ENCODE results near the gene CDR2. TPM values are rescaled to one million over a fixed set of nuclear protein-coding genes. Genes with fewer than 3 reads are reported as not detected.

CDR2 gene
- polyA plus RNA-seq, 3 donors: 2.5 to 5.9 (median 4.8) TPM

DNA sequence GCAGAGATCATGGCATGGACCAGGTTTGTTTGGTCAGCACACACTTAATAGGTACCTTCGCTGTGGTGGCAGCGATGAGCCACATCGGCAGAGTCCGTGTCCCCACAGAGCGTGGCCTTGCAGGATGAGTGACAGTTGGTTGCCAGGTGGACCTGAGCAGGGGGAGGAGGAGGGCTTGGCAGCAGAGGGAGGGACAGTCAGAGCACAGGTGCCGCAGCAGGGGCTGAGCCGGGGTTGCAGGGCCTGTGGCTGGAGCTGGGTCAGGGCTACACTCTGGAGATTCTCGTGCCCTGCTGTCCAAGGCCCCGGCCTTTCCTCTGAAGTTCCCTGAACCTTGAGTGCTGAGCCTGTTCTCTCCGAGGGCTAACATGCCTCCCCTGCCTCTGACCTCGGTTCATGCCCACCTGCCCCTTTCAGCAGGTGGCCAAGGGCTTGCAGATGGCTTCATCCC is 52.4 kb downstream of the CDR2 start:
- Mint-ChIP-seq H3K4me1 (no peaks in the 10 kb centered on the region), H3K9me3 (no peaks in the 10 kb centered on the region), H3K4me3 (no peak overlapping the region), H3K27me3 (ENCODE audit: low read depth in 3 of 3) (peaks cover 0 to 2% (median 0%) of the 10 kb centered on the region in 3 donors), H3K36me3 (peaks cover 81 to 99% of the 10 kb centered on the region in 2 donors), H3K27ac (peak overlapping the region in 1 of 7 donors; percentile 24)
- H3K27ac ChIP-seq (ENCODE audit: low read depth in 1 of 2, low read length in 2 of 2): no peak overlapping the region
- no peak overlapping the region for H3K4me2 ChIP-seq (replicated peaks; ENCODE audit: extremely low read depth, low read length, poor library complexity, severe bottlenecking)
- H3K27me3 ChIP-seq (ENCODE audit: control insufficient read depth in 2 of 2, insufficient read depth in 2 of 2, low read length in 2 of 2): no peaks in the 10 kb centered on the region
- no peak overlapping the region for H2AFZ ChIP-seq (ENCODE audit: insufficient read depth, low read depth, low read length, poor library complexity, severe bottlenecking)
- no peak for DNase-seq
- no peak overlapping the region for H3K9ac ChIP-seq (ENCODE audit: insufficient read depth, low read length, poor library complexity, severe bottlenecking)
- peaks cover 85 to 97% of the 10 kb centered on the region in 2 donors for H3K36me3 ChIP-seq (replicated peaks in 1 of 2; ENCODE audit: control insufficient read depth in 1 of 2, insufficient read depth in 2 of 2, low read length in 2 of 2)
- no peaks in the 10 kb centered on the region for H3K79me2 ChIP-seq (ENCODE audit: insufficient read depth, low read length)
- TF ChIP-seq, protein P1, sequence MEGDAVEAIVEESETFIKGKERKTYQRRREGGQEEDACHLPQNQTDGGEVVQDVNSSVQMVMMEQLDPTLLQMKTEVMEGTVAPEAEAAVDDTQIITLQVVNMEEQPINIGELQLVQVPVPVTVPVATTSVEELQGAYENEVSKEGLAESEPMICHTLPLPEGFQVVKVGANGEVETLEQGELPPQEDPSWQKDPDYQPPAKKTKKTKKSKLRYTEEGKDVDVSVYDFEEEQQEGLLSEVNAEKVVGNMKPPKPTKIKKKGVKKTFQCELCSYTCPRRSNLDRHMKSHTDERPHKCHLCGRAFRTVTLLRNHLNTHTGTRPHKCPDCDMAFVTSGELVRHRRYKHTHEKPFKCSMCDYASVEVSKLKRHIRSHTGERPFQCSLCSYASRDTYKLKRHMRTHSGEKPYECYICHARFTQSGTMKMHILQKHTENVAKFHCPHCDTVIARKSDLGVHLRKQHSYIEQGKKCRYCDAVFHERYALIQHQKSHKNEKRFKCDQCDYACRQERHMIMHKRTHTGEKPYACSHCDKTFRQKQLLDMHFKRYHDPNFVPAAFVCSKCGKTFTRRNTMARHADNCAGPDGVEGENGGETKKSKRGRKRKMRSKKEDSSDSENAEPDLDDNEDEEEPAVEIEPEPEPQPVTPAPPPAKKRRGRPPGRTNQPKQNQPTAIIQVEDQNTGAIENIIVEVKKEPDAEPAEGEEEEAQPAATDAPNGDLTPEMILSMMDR (IDR thresholded peaks at IDR 0.05): no peak
- no peak overlapping the region for H3K4me3 ChIP-seq (replicated peaks in 1 of 3; ENCODE audit: low read depth in 2 of 3, low read length in 3 of 3)
- H3K4me1 ChIP-seq (ENCODE audit: control insufficient read depth in 1 of 2, insufficient read depth in 2 of 2, low read length in 2 of 2): no peaks in the 10 kb centered on the region
- no peaks in the 10 kb centered on the region for H3K9me3 ChIP-seq (replicated peaks in 1 of 2; ENCODE audit: control insufficient read depth in 1 of 2, insufficient read depth in 1 of 2, low read length in 2 of 2)
- intact Hi-C loops (cut with micrococcal nuclease): loop anchor here in 1 of 2 donors (10.0 kb wide), 2 partner anchors 53 to 93 kb away; partner anchors contain the start of gene CDR2
- H4K20me1 ChIP-seq (ENCODE audit: insufficient read depth, low read length): peaks cover 14% of the 10 kb centered on the region
- WGBS (ENCODE audit: insufficient coverage): 97% methylated on average over 11 of the region's 11 CpGs

DNA sequence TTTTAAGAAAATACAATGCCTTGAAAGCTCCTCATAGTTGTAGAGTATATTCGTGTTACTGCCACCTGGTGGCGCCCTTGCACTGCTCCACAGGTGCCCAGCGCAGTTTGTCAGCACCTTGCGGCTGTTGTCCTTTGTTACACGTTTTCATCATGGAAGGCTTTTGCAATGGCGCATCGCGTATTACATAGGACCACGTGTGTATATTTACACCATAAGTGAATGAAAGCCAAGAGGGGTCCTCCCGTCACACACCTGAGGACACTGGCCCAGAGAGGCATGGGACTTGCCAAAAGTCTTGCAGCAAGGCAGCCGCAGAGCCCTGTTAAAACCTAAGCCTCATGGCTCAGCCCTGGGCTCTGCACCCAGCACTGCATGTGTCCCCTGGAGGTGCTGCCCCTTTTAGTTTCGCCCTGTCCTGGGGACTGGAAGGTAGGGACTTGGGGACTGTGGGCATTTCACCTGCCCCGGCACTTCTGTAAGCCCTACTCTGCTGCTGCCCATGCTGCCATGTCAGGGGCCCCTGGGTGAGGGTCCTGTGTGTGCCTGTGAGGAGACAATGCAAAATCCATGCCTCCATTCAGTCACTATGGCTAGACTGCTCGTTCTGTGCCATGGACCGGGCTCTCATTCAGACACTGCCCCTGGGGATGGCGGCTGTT is 52.9 kb downstream of the CDR2 start:
- Histone ChIP-seq H3K27me3 (ENCODE audit: control insufficient read depth in 2 of 2, insufficient read depth in 2 of 2, low read length in 2 of 2) (no peaks in the 10 kb centered on the region), H2AFZ (ENCODE audit: insufficient read depth, low read depth, low read length, poor library complexity, severe bottlenecking) (no peak overlapping the region), H3K9ac (ENCODE audit: insufficient read depth, low read length, poor library complexity, severe bottlenecking) (no peak overlapping the region), H3K79me2 (ENCODE audit: insufficient read depth, low read length) (no peaks in the 10 kb centered on the region), H3K36me3 (replicated peaks in 1 of 2; ENCODE audit: control insufficient read depth in 1 of 2, insufficient read depth in 2 of 2, low read length in 2 of 2) (peaks cover 85 to 97% of the 10 kb centered on the region in 2 donors), H3K4me2 (replicated peaks; ENCODE audit: extremely low read depth, low read length, poor library complexity, severe bottlenecking) (no peak overlapping the region), H3K4me3 (replicated peaks in 1 of 3; ENCODE audit: low read depth in 2 of 3, low read length in 3 of 3) (no peak overlapping the region), H3K4me1 (ENCODE audit: control insufficient read depth in 1 of 2, insufficient read depth in 2 of 2, low read length in 2 of 2) (no peaks in the 10 kb centered on the region), H3K9me3 (replicated peaks in 1 of 2; ENCODE audit: control insufficient read depth in 1 of 2, insufficient read depth in 1 of 2, low read length in 2 of 2) (no peaks in the 10 kb centered on the region), H4K20me1 (ENCODE audit: insufficient read depth, low read length) (peaks cover 14% of the 10 kb centered on the region), H3K27ac (ENCODE audit: low read depth in 1 of 2, low read length in 2 of 2) (no peak overlapping the region)
- no peaks in the 10 kb centered on the region for H3K9me3 Mint-ChIP-seq
- intact Hi-C loops (cut with micrococcal nuclease): loop anchor here in 1 of 2 donors (10.0 kb wide), 2 partner anchors 53 to 93 kb away; partner anchors contain the start of gene CDR2
- peaks cover 79 to 99% of the 10 kb centered on the region in 2 donors for H3K36me3 Mint-ChIP-seq
- TF ChIP-seq, protein P1 (IDR thresholded peaks at IDR 0.05): peak; percentile 96
- no peak overlapping the region for H3K27ac Mint-ChIP-seq
- 75% methylated on average over 14 of the region's 16 CpGs for WGBS (ENCODE audit: insufficient coverage)
- H3K27me3 Mint-ChIP-seq (ENCODE audit: low read depth in 3 of 3): peaks cover 0 to 2% (median 0%) of the 10 kb centered on the region in 3 donors
- DNase-seq: peak; percentile 44 to 59 (median 57)
- H3K4me3 Mint-ChIP-seq: no peak overlapping the region
- no peaks in the 10 kb centered on the region for H3K4me1 Mint-ChIP-seq
